Fibroblast of skin of right quadriceps (primary cell): Measurements from ENCODE around the gene SLC6A9.
A peak's percentile ranks its signal among the peaks of the same experiment; 100 is the strongest.

ENCODE experiments used
- DNase-seq: peaks from one replicate; pipeline ENCODE4 v3.0.0-alpha.2; 2013

Gene SLC6A9

DNA sequence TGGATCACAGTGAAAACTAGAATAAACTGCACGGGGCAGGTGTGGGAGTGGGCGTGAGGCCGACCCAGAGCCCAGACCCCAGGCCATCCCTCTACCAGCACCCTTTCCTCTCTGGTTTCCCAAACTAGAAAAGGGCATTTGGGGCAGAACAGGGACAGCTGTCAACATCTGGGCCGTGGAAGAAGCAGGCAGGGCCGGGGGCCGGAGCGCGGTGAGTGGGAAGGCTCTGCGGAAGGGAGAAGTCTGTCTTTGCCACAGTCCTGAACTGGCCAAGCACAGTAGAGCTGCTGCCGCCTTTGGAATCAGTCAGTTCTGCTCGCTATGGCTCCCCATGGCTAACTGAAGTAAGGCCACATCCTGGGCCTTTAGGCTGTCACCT, 33.3 kb downstream of the SLC6A9 start:
- DNase-seq = no peak

DNA sequence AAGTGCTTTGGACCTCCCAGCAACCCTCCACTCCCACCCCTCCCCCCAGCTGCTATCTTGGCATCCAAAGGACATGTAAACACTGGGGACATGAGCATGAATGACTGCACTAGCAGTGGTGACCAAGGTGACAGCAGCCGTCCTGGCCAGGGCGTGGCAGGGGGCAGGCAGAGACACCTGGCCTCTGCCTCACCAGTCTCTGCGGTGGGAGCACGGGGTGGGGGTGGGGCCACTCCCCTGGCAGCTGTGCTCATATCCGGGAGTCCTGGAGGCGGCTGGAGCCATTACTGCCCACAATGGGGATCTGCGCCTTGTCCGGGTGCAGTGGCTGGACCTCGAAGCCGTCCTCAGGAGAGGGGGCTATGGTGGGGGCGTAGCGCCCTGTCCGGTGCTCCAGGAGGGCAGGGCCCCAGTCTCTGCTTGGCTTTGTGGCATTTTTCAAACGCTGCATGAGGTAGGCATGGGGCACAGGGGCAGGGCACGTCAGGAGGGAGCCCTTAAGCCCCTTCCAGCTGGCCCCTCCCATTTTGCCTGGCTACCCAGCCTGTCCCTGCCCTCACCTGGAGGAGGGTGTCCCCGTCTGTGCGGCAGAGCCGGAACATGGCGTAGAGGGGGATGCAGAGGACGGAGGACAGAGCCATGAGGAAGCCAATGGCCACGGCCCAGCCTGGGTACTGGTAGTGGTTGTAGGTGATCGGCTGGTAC, 33.8 kb downstream of the SLC6A9 start:
- DNase-seq = no peak

DNA sequence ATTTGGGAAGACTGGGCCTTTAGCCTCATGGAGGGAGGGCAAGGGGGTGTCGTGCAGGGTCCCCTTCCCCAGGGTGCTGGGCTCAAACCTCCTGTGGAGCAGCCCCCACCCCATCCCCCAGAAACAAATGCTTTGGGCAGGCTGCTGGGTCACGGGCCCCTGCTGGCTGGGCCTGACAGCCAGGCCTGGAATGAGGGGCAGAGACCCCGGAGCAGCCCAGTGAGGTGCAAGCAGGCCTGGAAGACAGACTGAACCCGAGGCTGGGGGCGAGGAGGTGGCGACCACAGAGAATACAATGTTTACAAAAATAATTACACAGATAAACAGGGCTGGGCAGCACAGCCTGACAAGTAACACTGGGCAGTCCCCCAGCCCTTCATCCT, 34.5 kb downstream of the SLC6A9 start:
- no peak for DNase-seq

DNA sequence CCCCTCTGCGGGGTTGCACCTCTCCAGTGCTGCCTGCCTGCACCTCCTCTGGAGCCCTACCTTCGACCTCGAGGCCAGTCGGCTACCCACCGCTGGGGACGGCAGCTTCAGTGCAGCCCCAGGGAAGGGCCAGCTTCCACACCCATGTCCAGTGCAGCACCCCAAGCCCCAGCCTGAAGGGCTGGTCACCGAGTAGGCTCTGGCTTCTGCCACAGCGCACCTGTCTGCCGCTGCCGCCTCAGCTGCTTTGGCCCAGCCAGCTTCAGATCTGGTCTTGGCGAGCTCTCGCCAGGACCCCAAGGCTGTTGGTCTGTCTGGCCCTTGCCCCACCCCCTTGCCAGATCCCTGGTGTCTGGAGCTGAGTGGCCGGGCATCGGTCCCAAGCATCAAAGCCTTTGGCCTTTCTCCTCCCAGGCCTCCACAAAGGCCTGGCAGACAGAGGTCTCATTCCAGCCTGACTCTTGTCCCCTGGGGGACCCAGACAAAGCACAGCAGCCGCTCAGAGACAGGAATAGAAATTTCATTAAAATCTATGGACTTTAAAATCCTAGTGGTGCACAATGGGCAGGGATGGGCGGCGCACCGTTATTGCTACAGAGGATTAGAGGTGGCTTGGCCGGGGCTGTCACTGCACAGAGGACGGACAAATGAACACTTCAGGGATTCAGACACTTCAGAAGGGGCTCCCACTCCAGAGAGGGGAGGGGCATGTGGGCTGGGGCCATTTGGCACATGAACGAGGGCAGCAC, 35.1 kb downstream of the SLC6A9 start:
- no peak for DNase-seq

DNA sequence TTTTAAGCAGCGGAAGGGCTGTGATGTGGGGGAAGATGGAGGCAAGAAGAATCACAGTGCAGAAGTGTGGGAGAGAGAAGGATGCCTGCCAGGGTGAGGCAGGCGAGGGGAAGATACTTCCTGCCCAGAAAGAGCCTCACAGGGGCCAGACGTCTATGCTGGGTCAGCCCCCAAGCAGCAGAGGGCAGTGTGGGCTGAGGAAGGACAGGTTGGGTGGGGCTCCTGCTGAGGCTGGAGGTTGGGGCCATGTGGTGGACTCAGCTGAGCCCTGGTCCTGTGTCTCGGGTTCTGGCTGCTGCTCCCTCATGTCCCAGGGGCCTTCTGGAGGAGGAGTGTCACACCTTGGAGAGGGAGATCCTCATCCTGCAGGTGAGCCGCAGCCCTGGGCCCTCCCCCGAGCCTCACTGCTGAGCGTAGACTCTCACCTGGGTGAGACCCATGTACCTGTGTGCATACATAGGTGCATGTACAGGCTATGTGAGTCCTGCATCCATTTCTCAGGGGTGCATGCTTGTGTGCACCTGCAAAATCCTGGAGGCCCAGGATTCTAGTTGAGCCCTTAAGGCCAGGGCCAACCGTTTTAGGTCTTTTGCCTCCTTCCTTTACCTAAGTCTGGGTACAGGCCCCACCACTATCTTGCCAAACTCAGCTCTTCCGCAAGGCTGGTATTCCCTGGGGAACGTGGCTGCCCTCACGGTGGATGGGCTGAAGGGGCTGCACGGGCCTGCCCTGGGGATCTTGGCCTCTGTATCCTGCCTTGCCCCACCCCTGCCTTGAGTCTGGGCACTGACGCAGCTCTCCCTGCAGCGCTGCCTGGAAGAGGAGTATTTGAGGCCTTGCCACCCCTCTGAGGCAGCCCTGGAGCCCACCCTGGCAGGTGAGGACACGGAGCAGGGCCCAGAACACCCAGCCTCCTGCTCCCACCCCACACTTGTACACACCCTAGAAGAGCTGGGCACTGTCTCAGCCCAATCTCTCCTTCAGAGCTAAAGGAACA, 36.2 kb downstream of the SLC6A9 start:
- DNase-seq = no peak

DNA sequence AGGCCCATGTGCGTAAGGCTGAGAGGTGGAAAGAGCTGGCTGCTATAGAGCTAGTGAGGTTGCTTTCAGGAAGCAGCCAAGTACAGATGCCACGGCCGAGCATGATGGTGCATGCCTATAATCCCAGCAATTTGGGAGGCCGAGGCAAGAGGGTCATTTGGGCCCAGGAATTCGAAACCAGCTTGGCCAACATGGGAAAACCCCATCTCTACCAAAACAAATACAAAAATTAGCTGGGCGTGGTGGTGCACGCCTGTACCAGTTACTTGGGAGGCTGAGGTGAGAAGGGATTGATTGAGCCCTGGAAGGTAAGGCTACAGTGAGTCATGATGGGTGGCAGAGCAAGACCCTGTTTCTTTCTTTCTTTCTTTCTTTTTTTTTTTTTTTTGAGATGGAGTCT, 37.2 kb downstream of the SLC6A9 start:
- no peak for DNase-seq

DNA sequence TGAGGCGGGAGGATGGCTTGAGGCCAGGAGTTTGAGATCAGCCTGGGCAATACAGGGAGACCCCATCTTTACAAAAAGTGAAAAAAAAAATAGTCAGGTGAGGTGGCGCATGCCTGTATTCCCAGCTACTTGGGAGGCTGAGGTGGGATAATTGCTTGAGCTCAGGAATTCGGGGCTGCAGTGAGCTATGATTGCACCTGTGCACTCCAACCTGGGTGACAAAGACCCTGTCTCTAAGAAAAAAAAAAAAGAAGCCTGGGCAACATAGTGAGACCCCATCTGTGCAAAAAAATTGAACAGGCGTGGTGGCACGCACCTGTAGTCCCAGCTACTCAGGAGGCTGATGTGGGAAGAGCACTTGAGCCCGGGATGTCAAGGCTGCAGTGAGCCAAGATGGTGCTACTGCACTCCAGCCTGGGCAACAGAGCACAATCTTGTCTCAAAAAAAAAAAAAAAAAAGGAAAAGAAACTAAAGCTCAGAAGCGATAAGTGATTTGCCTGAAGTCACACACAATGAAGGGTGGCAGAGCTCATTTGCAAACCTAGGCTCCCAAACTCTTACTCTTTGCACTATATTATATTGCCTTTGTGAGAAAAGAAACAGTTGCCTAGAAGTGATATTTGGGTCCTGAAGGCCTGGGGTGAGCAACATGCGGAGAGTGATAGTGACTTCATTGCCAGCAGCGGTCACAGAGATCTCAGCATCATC, 37.9 kb downstream of the SLC6A9 start:
- no peak for DNase-seq

DNA sequence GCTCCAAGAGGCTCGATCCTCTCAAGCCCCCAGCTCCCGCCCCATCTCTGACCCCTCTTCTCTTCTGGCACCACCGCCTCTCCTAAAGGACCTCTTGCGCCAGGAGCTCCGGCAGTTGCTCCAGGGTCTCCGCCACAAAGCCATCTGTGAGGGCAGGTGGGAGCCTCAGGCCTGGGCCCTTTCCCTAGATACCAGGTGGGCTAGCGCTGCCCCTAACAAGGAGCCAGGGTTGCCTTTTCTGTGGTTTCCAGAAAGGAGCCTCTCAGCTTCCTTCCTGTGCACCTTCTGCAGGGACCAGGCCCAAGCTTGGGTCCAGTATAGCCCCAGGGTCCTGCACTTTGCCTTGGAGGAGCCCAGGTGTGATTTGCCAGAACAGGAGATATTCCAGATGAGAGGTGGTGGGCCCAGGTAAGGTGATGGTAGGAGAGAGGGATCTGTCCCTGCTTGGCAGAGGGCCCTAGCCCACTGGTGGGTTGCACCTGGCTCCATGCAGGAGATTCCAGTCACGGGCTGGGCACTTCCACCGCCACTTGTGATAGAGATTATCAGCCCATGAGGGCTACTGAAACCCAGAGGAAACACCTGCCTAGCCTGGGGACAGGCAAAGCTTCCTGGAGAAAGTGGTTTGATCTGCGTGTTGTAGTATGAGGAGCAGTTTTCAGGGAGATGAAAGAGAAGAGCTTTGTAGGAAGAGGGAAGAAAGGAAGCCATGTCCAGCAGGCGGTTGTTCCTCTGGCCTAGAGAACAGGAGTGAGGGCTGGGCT, 38.8 kb downstream of the SLC6A9 start:
- no peak for DNase-seq

DNA sequence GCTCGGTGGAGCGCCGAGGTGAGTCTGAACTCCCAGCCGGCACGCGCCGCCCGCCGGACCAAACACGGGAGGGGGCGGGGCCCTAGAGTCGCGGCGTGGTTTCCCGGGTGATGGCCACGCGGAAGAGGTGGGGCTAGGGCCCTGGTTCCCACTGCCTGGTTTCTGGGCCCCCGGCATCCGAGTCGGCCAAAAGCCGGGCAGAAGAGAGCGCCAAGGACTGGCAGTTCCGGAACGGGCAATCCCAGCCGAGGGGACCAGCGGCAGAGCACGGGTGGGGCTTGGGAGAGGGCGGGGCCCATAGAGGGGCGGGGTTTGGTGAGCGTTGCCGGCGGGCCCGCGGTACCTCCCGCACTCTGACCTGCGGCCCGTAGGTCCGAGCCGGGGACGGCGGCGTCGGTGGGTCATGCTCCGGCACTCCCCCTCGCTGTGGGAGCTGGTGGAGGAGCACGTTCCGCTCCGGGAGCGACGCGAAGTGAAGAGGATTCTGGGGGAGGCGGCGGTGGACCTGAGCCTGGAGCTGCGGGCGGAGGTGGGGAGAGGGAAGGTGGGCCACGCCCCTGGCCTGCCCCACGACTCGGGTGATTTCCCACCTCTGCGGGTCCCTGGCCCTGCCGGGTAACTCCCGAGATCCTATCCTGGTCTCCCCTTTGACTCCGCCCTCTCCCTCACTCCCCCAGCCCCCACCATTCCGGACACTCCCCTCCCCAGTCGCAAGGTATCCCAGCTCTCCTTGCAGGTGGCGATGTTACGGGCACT, 39.6 kb downstream of the SLC6A9 start, which contains the start of gene CCDC24:
CCDC24 (plus strand) TSS at position 124 of the 756 bp plus-strand sequence; CDS start at position 404, 280 bp downstream.
- DNase-seq = peak; percentile 73

DNA sequence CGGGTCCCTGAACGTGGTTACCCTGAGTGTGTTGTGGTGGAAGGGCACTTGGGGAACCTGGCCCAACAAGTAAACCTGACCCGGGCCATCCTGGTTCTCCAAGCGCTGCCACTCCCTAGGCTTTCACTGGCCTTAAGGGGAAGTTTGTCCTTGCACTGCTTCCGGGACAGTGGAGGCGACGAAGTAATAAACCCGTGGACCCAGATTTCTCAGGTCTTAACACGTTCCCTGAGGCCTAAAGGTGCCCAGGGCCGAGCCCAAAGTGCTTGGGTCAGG, 40.1 kb downstream of the SLC6A9 start:
- DNase-seq = no peak

DNA sequence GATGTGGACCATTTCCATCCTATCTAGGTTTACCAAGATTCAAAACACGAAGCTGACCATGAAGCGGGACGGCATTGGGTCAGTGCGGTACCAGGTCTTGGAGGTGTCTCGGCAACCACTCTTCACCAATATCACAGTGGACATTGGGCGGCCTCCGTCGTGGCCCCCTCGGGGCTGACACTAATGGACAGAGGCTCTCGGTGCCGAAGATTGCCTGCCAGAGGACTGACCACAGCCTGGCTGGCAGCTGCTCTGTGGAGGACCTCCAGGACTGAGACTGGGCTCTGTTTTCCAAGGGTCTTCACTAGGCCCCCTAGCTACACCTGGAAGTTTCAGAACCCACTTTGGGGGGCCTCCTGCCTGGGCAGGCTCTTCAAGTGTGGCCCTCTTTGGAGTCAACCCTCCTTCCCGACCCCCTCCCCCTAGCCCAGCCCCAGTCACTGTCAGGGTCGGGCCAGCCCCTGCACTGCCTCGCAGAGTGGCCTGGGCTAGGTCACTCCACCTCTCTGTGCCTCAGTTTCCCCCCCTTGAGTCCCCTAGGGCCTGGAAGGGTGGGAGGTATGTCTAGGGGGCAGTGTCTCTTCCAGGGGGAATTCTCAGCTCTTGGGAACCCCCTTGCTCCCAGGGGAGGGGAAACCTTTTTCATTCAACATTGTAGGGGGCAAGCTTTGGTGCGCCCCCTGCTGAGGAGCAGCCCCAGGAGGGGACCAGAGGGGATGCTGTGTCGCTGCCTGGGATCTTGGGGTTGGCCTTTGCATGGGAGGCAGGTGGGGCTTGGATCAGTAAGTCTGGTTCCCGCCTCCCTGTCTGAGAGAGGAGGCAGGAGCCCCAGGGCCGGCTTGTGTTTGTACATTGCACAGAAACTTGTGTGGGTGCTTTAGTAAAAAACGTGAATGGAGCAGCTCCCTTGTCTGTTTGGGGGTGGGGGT, 40.7 kb downstream of the SLC6A9 start:
- DNase-seq = no peak

DNA sequence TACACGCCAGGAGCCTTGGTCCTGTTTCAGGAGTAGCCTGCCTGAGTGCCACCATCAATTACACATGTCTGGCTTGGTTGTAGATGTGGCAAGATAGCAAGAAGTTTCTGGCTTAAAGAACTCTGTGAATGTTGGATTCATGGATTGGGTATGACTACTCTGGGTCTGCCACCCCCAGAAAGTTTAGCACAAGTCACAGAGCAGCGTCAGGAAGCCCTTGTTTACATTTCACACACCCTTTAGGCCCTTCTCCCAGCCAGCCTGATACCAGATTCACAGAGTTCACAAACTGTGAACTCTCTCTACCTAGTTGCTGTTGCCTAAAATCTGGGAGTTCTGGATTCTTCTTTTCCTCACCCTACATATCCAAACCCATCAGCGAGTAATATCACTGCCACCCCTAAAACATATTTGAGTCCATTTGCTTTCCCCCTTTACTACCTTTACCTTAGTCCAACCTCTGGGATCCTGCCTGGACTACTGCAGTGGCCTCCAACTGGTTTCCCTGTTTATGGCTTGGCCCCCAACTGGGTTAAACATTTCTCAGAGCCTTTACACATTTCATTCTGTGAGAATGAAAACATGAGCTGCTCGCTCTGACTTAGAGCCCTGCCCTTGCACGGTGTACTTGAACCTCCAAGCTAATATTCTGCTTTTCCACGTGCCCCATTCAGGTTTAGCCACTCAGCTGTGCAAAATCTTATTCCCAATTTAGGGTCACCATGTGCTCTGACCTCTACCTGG, 43.9 kb downstream of the SLC6A9 start:
- no peak for DNase-seq

DNA sequence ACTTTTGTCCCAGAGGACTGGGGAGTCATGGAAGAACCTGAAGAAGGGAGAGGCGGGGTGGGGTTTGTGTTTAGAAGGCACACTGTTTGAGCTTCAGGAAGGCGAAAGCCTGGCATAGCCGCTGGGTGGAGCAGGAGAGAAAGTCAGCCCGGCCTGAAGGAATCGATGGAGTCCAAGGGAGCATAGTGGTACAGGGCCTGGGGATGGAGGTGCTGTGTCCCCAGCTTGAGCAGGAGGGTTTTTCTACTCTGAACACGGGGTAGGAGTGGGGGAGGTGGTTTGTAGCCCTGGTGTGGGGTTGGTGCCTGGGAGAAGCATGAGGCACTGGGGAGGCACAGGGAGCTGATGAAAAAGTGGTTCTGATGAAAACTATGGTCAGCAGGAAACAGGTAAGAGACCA, 44.5 kb downstream of the SLC6A9 start:
- no peak for DNase-seq

DNA sequence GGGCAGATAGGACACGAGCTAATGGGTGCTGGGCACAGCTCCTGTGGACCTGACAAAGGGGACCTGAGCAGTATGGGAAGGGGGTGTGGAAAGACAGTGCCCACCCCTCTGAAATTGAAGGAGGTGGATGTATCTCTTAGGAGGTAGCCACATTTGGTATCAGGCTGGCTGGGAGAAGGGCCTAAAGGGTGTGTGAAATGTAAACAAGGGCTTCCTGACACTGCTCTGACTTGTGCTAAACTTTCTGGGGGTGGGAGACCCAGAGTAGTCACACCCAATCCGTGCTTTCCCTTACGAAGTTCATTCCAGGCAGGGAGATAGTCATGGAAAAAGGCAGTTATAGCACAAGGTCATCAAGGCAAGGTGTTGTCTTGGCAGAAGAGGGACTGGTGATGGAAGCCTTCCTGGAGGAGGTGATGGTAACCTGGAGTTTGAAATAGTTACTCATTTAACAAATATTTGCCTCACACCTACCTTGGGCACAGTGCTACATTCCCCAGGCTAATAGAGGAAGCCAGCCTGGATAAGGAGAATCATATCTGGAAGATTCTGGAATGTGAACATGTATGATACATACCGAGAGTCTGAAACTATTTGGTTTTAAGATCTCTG, 45.2 kb downstream of the SLC6A9 start:
- DNase-seq = no peak

DNA sequence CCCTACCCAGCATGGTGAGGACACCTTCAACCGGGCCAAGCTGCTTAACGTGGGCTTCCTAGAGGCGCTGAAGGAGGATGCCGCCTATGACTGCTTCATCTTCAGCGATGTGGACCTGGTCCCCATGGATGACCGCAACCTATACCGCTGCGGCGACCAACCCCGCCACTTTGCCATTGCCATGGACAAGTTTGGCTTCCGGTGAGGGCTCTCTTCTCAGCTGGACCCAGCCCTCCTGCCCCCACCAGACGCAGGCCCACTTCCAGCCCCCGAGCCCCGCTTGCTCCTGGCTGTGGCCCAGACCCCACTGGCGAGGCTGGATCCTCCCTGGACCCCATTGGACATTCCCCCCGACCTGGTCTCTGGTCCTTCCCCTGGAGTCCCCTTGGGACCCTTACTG, 46.4 kb downstream of the SLC6A9 start:
- no peak for DNase-seq

DNA sequence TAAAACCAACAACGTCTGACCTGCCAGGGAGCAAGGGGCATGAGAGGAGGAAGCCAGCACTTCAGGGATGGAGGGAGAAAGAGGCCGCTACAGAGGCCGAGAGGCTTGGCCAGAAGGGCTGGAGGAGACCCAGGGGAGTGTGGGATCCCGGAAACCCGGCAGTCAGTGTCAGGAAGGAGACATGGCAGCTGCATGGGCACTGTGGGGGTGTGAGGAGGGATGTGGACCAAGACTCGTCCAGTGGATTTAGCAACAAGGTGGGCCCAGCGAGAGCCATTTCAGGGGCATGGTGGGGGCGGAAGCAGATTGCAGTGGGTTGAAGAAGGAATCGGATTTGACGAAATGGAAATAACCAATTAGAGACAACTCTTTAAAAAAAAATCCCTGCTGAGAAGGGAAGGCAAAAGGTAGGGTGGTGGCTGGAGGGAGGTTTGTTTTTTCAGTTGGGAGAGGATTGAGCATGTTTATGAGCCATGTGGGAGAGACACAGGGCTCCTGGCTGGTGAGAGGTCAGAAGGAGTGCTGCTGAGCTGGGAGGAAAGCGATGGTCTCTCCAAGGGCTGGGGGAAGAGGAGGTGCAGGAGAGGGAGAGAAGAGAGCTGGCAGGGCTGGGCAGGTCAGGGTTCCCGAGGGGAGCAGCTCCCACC, 47.9 kb downstream of the SLC6A9 start:
- DNase-seq = no peak

DNA sequence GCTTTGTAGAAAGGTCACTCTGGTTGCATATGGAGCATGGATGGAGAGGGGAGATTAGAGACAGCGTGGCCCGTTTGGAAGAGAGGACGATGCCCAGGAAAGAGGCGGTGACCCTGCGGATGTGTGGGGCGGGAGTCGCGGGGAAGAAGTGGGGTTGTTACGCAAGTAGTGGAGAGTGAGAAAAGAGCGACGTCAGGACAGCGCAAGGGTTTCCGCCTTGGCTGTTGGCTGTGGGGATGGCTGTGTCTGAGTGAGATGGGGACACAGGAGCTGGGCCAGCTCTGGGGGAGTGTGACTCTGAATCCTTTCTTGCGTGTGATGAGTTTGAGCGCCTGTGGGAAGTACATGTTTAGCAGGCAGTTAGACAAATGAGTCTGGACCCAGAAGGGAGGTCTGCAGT, 48.5 kb downstream of the SLC6A9 start:
- no peak for DNase-seq

DNA sequence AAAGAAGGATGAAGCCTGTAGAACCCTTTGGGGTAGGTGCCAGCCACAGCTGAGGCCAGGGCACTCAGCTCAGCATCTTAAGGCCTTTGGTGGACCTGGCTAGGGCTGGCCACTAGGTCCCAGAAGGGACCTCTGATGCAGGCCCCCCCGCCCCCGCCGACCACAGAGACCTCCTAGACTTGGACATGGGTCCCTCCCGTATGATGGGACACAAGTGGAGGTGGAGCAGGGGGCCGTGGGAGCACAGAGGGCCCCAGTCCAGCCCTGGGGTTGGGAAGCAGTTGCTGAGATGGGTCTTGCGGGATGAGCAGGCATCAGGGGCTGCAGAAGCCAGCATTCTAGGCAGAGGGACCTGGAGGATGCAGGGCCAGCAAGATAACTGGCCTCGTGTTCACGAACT, 49.0 kb downstream of the SLC6A9 start:
- no peak for DNase-seq

DNA sequence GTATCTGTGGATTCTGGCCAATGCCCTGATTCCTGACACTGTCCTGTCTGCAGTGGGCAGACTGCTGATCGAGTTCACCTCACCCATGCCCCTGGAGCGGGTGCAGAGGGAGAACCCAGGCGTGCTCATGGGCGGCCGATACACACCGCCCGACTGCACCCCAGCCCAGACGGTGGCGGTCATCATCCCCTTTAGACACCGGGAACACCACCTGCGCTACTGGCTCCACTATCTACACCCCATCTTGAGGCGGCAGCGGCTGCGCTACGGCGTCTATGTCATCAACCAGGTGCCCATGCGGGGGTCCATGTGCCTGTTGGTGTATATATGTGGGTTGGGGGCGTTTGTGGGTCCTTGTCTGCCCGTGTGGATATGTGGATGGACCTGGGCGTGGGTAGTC, 49.6 kb downstream of the SLC6A9 start:
- no peak for DNase-seq
